Smooth muscle cell (in vitro differentiated cells): ENCODE data around the gene PSEN2. TPM values are rescaled to one million over a fixed set of nuclear protein-coding genes. Genes with fewer than 3 reads are reported as not detected.

ENCODE experiments used
- DNase-seq: peaks from one replicate; lab custom pipeline; 2025; ENCODE audit not compliant: unreplicated experiment; lab: John Stamatoyannopoulos, UW
- H2AFZ ChIP-seq: fragments of 200-600 bp; sonication (generic); 2 replicates; pipeline ENCODE4 v1.6.0; 2016; ENCODE audit warnings: antibody characterized with exemption, low read depth, mild to moderate bottlenecking
- H3F3A ChIP-seq: fragments of 200-600 bp; sonication (generic); 2 replicates; pipeline ENCODE4 v1.6.0; 2017; ENCODE audit warnings: antibody characterized with exemption, low read depth
- H3K27ac ChIP-seq: fragments of 200-600 bp; sonication (generic); 2 replicates; pipeline ENCODE4 v1.5.1; 2016; ENCODE audit warnings: low read depth, mild to moderate bottlenecking
- H3K27me3 ChIP-seq: fragments of 200-600 bp; sonication (generic); 2 replicates; pipeline ENCODE4 v1.6.1; 2016; ENCODE audit warnings: low read depth, mild to moderate bottlenecking
- H3K36me3 ChIP-seq: fragments of 200-600 bp; sonication (generic); 2 replicates; pipeline ENCODE4 v1.5.1; 2016; ENCODE audit warnings: low read depth
- H3K4me1 ChIP-seq: fragments of 200-600 bp; sonication (generic); 2 replicates; pipeline ENCODE4 v1.5.1; 2016; ENCODE audit warnings: low read depth
- H3K4me2 ChIP-seq: fragments of 200-600 bp; sonication (generic); 2 replicates; pipeline ENCODE4 v1.6.0; 2016; ENCODE audit warnings: mild to moderate bottlenecking
- H3K4me3 ChIP-seq: fragments of 200-600 bp; sonication (generic); 2 replicates; pipeline ENCODE4 v1.5.1; 2016; ENCODE audit warnings: mild to moderate bottlenecking
- H3K79me2 ChIP-seq: fragments of 200-600 bp; sonication (generic); 2 replicates; pipeline ENCODE4 v1.6.0; 2016; ENCODE audit warnings: low read depth, mild to moderate bottlenecking
- H3K9ac ChIP-seq: fragments of 200-600 bp; sonication (generic); 2 replicates; pipeline ENCODE4 v1.6.0; 2016; ENCODE audit warnings: low read depth
- H3K9me3 ChIP-seq: fragments of 200-600 bp; sonication (generic); replicated peaks from 2 replicates; pipeline ENCODE4 v1.5.1; 2016; ENCODE audit warnings: low read depth
- H4K20me1 ChIP-seq: fragments of 200-600 bp; sonication (generic); 2 replicates; pipeline ENCODE4 v1.6.0; 2016; ENCODE audit warnings: low read depth
- WGBS: methylation state at CpG from one replicate; pipeline ENCODE4 v1.1.7; 2016; ENCODE audit warnings: low lambda C conversion rate; 5-methylcytosine and 5-hydroxymethylcytosine counted together
- polyA plus RNA-seq: library from polyadenylated mRNA; unstranded; fragments of >200 nt; fragmentation: Nextera tagmentation; extraction: Ambion mirVana; gene quantifications from 2 replicates; pipeline ENCODE4 v1.2.1, GENCODE V29; 2016
- total RNA-seq: library from RNA; depleted of rRNA; stranded (reverse); fragments of >200 nt; gene quantifications from 2 replicates; pipeline ENCODE4 v1.2.3, GENCODE V29; 2014
- TF ChIP-seq, protein P1 (sequence below): fragments of 200-600 bp; sonication (generic); IDR thresholded peaks from 2 replicates; pipeline ENCODE4 v1.5.1; 2017; ENCODE audit warnings: borderline replicate concordance, mild to moderate bottlenecking, antibody characterized with exemption; ENCODE audit not compliant: insufficient read depth, poor library complexity, severe bottlenecking

The PSEN2 gene
- total and polyA plus RNA-seq, 2 experiments from 2014 or later, result 3.5 to 5.7 TPM

DNA sequence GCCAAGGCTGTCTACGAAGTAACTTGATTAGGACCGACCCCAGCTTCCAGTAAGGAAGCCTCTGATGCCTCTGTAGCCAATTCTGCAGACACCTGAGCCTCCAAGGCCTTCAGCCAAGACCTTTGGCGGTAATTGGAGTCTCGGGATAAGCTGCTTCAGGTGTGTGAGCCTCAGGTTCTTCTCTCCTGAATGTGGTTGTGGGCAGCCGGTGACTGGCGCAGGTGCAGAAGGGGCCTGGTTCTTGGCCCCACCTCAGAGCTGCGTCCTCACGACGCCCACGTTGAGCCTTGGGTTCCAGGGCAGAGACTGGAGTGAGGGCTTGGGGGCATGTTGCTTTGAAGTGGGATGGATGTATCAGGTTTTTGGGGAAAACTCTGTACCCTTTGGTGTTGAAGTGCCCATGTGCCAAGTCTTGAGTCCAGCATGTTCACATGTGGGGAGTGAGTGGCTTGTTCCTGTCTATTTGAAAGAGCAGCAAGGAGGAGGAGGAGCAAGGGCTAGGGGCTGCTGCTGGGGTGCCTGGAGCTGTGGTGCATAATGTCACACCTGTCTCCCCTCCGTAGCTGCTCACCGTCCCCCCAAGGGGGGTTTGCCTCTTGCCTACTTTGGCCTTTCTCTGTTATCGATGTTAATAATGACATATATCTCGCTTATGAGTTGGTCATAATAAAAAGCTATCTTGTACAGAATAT is 1.4 kb downstream of the PSEN2 start:
- WGBS, result 81% methylated on average over 14 of the region's 14 CpGs
- no peak for DNase-seq

DNA sequence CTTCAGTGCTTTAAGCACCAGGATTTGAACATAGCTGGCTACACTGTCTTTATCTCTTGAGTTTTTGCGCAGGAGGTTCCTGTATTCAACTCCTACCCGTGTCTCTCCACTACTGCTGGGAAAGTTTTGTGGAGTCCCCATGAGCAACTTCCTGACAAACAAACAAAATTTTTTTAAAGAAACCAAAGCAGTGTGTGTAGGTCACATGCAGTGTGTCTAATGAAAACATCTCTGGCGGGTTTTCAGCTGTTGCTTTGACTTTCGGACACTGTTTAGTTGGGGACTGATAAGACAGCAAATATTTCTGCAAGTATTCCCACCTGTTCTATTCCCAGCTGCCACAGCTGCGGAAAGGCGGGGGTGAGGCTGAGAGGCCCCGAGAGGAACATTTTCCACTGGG is 2.0 kb downstream of the PSEN2 start:
- no peak overlapping the region for H3K4me3 ChIP-seq
- H3K4me1 ChIP-seq, result peaks cover 8% of the 10 kb centered on the region
- TF ChIP-seq, protein P1, sequence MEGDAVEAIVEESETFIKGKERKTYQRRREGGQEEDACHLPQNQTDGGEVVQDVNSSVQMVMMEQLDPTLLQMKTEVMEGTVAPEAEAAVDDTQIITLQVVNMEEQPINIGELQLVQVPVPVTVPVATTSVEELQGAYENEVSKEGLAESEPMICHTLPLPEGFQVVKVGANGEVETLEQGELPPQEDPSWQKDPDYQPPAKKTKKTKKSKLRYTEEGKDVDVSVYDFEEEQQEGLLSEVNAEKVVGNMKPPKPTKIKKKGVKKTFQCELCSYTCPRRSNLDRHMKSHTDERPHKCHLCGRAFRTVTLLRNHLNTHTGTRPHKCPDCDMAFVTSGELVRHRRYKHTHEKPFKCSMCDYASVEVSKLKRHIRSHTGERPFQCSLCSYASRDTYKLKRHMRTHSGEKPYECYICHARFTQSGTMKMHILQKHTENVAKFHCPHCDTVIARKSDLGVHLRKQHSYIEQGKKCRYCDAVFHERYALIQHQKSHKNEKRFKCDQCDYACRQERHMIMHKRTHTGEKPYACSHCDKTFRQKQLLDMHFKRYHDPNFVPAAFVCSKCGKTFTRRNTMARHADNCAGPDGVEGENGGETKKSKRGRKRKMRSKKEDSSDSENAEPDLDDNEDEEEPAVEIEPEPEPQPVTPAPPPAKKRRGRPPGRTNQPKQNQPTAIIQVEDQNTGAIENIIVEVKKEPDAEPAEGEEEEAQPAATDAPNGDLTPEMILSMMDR, result no peak
- no peaks in the 10 kb centered on the region for H3K79me2 ChIP-seq
- no peaks in the 10 kb centered on the region for H3K9me3 ChIP-seq
- H3K4me2 ChIP-seq, result no peak overlapping the region
- H3F3A ChIP-seq, result no peaks in the 10 kb centered on the region
- H2AFZ ChIP-seq, result no peak overlapping the region
- no peaks in the 10 kb centered on the region for H4K20me1 ChIP-seq
- 64% methylated on average over 7 of the region's 7 CpGs for WGBS
- no peak for DNase-seq
- no peak overlapping the region for H3K9ac ChIP-seq
- no peaks in the 10 kb centered on the region for H3K36me3 ChIP-seq
- H3K27ac ChIP-seq, result no peak overlapping the region
- no peaks in the 10 kb centered on the region for H3K27me3 ChIP-seq

More for the DNA sequence above, 1.4 kb downstream of the PSEN2 start:
- no peaks in the 10 kb centered on the region for H3K36me3 ChIP-seq
- H3K9ac ChIP-seq, result no peak overlapping the region
- no peaks in the 10 kb centered on the region for H3K27me3 ChIP-seq
- TF ChIP-seq, protein P1, result no peak
- no peaks in the 10 kb centered on the region for H4K20me1 ChIP-seq
- peak overlapping the region; percentile 96 for H2AFZ ChIP-seq
- no peaks in the 10 kb centered on the region for H3F3A ChIP-seq
- H3K4me1 ChIP-seq, result peaks cover 8% of the 10 kb centered on the region
- H3K9me3 ChIP-seq, result no peaks in the 10 kb centered on the region
- no peaks in the 10 kb centered on the region for H3K79me2 ChIP-seq
- H3K27ac ChIP-seq, result no peak overlapping the region
- no peak overlapping the region for H3K4me3 ChIP-seq
- H3K4me2 ChIP-seq, result peak overlapping the region; percentile 99

DNA sequence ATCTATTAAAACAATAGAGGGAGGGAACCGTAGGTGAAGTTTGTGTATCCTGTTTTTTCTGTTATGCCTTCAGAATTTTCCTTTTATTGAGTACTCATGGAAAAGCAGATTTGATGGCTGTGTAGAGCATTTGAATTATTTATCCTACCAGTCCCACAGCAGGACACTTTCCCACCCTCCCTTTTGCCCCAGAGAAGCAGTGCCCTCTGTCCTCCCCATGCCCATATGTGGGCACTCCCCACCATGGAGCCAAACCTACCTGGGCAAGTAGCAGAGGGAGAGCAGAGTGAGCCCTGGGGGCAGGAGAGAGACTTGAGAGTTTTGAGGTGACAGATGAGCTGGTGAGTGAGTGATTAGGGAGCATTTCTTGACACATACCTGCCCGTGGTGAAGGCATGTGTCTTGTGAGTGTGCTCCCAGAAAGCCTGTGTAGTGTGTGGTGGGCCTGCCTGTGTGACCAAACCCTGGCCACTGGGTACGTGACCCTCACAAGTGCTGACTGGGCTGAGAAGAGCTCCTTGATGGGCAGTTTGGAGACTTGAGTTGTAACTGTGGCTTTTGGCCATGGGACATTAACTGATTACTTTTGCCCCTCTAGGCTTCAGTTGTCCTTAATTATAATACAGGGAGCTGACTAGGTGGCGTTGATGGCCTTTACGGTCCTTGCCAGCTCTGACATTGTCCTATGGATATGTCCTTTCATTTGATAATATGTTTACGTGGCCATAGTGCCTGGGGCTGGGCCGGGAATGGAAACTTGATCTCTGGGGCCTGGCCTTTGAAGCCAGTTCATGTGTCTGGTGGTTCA is 3.6 kb downstream of the PSEN2 start:
- Histone ChIP-seq H3K4me1 (peaks cover 8% of the 10 kb centered on the region), H3K9ac (no peak overlapping the region), H4K20me1 (no peaks in the 10 kb centered on the region), H3F3A (no peaks in the 10 kb centered on the region), H3K79me2 (no peaks in the 10 kb centered on the region), H2AFZ (no peak overlapping the region), H3K9me3 (no peaks in the 10 kb centered on the region), H3K27me3 (no peaks in the 10 kb centered on the region), H3K4me2 (no peak overlapping the region), H3K4me3 (no peak overlapping the region), H3K36me3 (no peaks in the 10 kb centered on the region), H3K27ac (no peak overlapping the region)
- 66% methylated on average over 7 of the region's 7 CpGs for WGBS
- DNase-seq, result no peak
- TF ChIP-seq, protein P1, result no peak
